Measurements from ENCODE around the gene DYRK1A.

- TF ChIP-seq POLR2AphosphoS5 (IDR thresholded peaks at IDR 0.05; ENCODE audit: low read depth, low read length) (no peak), CTCF (IDR thresholded peaks at IDR 0.05 in 2 of 3, conservative IDR thresholded peaks at IDR 0.05 in 1 of 3; ENCODE audit: borderline replicate concordance in 1 of 3, insufficient read depth in 1 of 3, low read depth in 2 of 3, low read length in 2 of 3) (no peak), EZH2phosphoT487 (IDR thresholded peaks at IDR 0.05; ENCODE audit: borderline replicate concordance) (no peak), TCF7L2 (IDR thresholded peaks at IDR 0.05; ENCODE audit: borderline replicate concordance, extremely low read depth, insufficient read depth, insufficient read length) (no peak), EZH2 (IDR thresholded peaks at IDR 0.05) (no peak), POLR2A (IDR thresholded peaks at IDR 0.05; ENCODE audit: borderline replicate concordance, extremely low read depth, insufficient read depth, insufficient read length) (no peak), JUND (IDR thresholded peaks at IDR 0.05) (no peak), REST (IDR thresholded peaks at IDR 0.05; ENCODE audit: low read depth) (no peak), MAX (IDR thresholded peaks at IDR 0.05) (no peak), EGR1 (IDR thresholded peaks at IDR 0.05; ENCODE audit: low read depth) (no peak)
These were observed 48.0 kb downstream of the DYRK1A start for GRCh38 chr21:37414292-37415253.
